ENCODE data around the gene VMO1.

GRCh38 chr17:4788159-4788806, 2.1 kb upstream of the VMO1 start:
- TF ChIP-seq, protein P1, sequence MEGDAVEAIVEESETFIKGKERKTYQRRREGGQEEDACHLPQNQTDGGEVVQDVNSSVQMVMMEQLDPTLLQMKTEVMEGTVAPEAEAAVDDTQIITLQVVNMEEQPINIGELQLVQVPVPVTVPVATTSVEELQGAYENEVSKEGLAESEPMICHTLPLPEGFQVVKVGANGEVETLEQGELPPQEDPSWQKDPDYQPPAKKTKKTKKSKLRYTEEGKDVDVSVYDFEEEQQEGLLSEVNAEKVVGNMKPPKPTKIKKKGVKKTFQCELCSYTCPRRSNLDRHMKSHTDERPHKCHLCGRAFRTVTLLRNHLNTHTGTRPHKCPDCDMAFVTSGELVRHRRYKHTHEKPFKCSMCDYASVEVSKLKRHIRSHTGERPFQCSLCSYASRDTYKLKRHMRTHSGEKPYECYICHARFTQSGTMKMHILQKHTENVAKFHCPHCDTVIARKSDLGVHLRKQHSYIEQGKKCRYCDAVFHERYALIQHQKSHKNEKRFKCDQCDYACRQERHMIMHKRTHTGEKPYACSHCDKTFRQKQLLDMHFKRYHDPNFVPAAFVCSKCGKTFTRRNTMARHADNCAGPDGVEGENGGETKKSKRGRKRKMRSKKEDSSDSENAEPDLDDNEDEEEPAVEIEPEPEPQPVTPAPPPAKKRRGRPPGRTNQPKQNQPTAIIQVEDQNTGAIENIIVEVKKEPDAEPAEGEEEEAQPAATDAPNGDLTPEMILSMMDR (IDR thresholded peaks at IDR 0.05; ENCODE audit: low read length) = no peak
- TF ChIP-seq EZH2 (IDR thresholded peaks at IDR 0.05; ENCODE audit: borderline replicate concordance, low read length) = no peak

Measured in OCI-LY1 (cell line).